CD4-positive, alpha-beta memory T cell (primary cell): ENCODE data around the gene TRRAP. TPM values are rescaled to one million over a fixed set of nuclear protein-coding genes. Genes with fewer than 3 reads are reported as not detected.

Experiments
- CTCF ChIA-PET: fragments of 350-600 bp; sonication (Branson Sonifier 250); formaldehyde crosslinking; loops from one replicate; lab custom pipeline; 2021; ENCODE audit warnings: inconsistent platforms; ENCODE audit not compliant: partially characterized antibody; lab: Charles Lee
- POLR2A ChIA-PET: fragments of 350-600 bp; sonication (Branson Sonifier 250); formaldehyde crosslinking; loops from one replicate; lab custom pipeline; 2021; ENCODE audit not compliant: partially characterized antibody; lab: Charles Lee
- DNase-seq, 5 donors: peaks; one replicate each; pipeline versions ENCODE4 v3.0.0 to v3.0.0-alpha.2; 2020 to 2022; ENCODE audit warnings: mixed read lengths in 1 of 5
- H3K27ac ChIP-seq: one replicate; pipeline ENCODE4 v1.7.0; 2013; ENCODE audit warnings: low read depth, low read length
- H3K27me3 ChIP-seq: 2 replicates; pipeline ENCODE4 v1.7.0; 2013; ENCODE audit warnings: mild to moderate bottlenecking, low read length, moderate library complexity; ENCODE audit not compliant: insufficient read depth
- H3K36me3 ChIP-seq: 2 replicates; pipeline ENCODE4 v1.7.0; 2013; ENCODE audit warnings: mild to moderate bottlenecking, low read length, moderate library complexity; ENCODE audit not compliant: insufficient read depth
- H3K4me1 ChIP-seq: 2 replicates; pipeline ENCODE4 v1.7.0; 2013; ENCODE audit warnings: mild to moderate bottlenecking, low read length, moderate library complexity; ENCODE audit not compliant: insufficient read depth
- H3K4me3 ChIP-seq, 2 donors: one replicate each; pipeline ENCODE4 v1.7.0; 2013; ENCODE audit warnings: low read length in 2 of 2, mild to moderate bottlenecking in 1 of 2
- H3K9me3 ChIP-seq, 2 donors: one replicate each; pipeline ENCODE4 v1.7.0; 2013; ENCODE audit warnings: low read length in 2 of 2, control low read depth in 1 of 2; ENCODE audit not compliant: control insufficient read depth in 1 of 2
- H3K27ac Mint-ChIP-seq, 7 donors: one replicate each; pipeline ENCODE4 v1.8.0; 2020 to 2021; ENCODE audit warnings: mixed read lengths in 7 of 7, mild to moderate bottlenecking in 6 of 7, inconsistent platforms in 3 of 7, moderate library complexity in 3 of 7
- H3K27me3 Mint-ChIP-seq, 2 donors: one replicate each; pipeline ENCODE4 v1.8.0; 2020 to 2021; ENCODE audit warnings: mixed read lengths in 2 of 2
- H3K36me3 Mint-ChIP-seq, 2 donors: one replicate each; pipeline ENCODE4 v1.8.0; 2020 to 2021; ENCODE audit warnings: mixed read lengths in 2 of 2, inconsistent platforms in 1 of 2, mild to moderate bottlenecking in 1 of 2
- H3K4me1 Mint-ChIP-seq, 4 donors: one replicate each; pipeline ENCODE4 v1.8.0; 2020 to 2021; ENCODE audit warnings: mixed read lengths in 4 of 4, mild to moderate bottlenecking in 1 of 4
- H3K4me3 Mint-ChIP-seq, 8 donors: one replicate each; pipeline ENCODE4 v1.8.0; 2020 to 2021; ENCODE audit warnings: mixed read lengths in 8 of 8, mild to moderate bottlenecking in 7 of 8, moderate library complexity in 6 of 8, inconsistent platforms in 3 of 8
- H3K9me3 Mint-ChIP-seq, 8 donors: one replicate each; pipeline ENCODE4 v1.8.0; 2020 to 2021; ENCODE audit warnings: mixed read lengths in 8 of 8, mild to moderate bottlenecking in 5 of 8, inconsistent platforms in 3 of 8, moderate library complexity in 1 of 8
- intact Hi-C: fragments of 100-400 bp; cut with micrococcal nuclease; formaldehyde crosslinking; loops from one replicate; pipeline ENCODE4 v1.15.1; 2023
- polyA plus RNA-seq, 2 donors: library from polyadenylated mRNA; unstranded; fragments of 300-500 nt; fragmentation: Illumina TruSeq; gene quantifications; one replicate each; pipeline ENCODE4 v1.2.3, GENCODE V29; 2021
- total RNA-seq, 2 experiments: library from RNA; stranded (reverse); gene quantifications; one replicate each; pipeline ENCODE4 v1.2.3, GENCODE V29; 2021

Gene TRRAP
- total and polyA plus RNA-seq, 4 experiments from 2014 or later = 0.42 to 89.9 (median 46.0) TPM

DNA sequence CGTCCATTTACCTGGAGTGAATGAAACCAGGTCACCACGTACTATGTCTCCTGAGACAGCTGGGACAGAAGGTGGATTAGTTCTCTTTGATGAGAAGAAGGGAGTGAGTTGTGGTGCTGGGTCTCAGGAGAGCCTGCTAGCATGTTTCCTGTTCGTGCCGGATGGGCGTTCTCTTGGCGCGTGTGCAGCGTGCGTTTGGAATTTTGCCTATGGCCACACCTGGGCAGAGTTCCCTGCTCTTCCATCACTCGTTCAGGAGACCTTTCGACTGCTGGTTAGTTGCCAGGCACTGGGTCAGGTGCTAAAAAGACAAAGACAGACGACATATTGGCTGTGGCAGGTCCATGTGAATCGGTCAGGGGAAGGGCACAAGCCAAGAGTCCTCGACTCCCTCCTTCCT, 90.3 kb downstream of the TRRAP start:
- no peaks in the 10 kb centered on the region for H3K27me3 ChIP-seq
- peaks cover 73 to 88% of the 10 kb centered on the region in 2 donors for H3K36me3 Mint-ChIP-seq
- POLR2A ChIA-PET = no interaction called here

DNA sequence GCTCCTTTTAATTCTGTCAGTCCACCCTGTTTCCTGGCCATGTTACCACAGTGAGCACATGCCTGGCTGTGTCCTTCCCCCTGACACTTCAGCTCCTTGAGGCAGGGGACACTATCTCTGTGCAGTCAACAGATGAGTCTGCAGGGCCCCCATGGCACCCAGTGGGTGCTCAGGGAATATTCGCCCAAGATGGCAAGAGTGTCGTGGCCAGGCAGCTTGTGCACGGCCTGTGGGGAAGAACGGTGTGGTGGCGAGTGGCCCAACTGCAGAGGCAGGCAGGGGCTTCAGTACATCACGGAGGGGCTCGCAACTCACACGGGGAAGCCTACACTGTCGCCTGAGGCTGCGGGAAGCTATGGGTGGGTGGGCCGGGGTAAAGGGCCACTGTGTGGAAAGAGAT, 91.1 kb downstream of the TRRAP start:
- POLR2A ChIA-PET = no interaction called here
- Mint-ChIP-seq H3K27me3 (no peaks in the 10 kb centered on the region), H3K36me3 (peaks cover 81 to 91% of the 10 kb centered on the region in 2 donors), H3K9me3 (no peaks in the 10 kb centered on the region), H3K27ac (peak overlapping the region in 2 of 7 donors; percentile 36 to 61), H3K4me3 (no peak overlapping the region), H3K4me1 (peaks cover 0 to 3% (median 0%) of the 10 kb centered on the region in 4 donors)
- H3K27ac ChIP-seq = no peak overlapping the region
- CTCF ChIA-PET = no interaction called here
- H3K27me3 ChIP-seq = no peaks in the 10 kb centered on the region
- no peaks in the 10 kb centered on the region for H3K4me1 ChIP-seq
- intact Hi-C loops = no loop called here
- DNase-seq = no peak
- H3K4me3 ChIP-seq = no peak overlapping the region
- no peaks in the 10 kb centered on the region for H3K9me3 ChIP-seq
- H3K36me3 ChIP-seq = peaks cover 86% of the 10 kb centered on the region

More for the DNA sequence above, 90.3 kb downstream of the TRRAP start:
- Histone ChIP-seq H3K4me3 (no peak overlapping the region), H3K4me1 (no peaks in the 10 kb centered on the region), H3K9me3 (no peaks in the 10 kb centered on the region), H3K27ac (no peak overlapping the region), H3K36me3 (peaks cover 83% of the 10 kb centered on the region)
- Mint-ChIP-seq H3K4me1 (peaks cover 0 to 3% (median 0%) of the 10 kb centered on the region in 4 donors), H3K27ac (no peak overlapping the region), H3K27me3 (no peaks in the 10 kb centered on the region), H3K4me3 (no peak overlapping the region), H3K9me3 (no peaks in the 10 kb centered on the region)
- intact Hi-C loops = no loop called here
- CTCF ChIA-PET = no interaction called here
- no peak for DNase-seq

DNA sequence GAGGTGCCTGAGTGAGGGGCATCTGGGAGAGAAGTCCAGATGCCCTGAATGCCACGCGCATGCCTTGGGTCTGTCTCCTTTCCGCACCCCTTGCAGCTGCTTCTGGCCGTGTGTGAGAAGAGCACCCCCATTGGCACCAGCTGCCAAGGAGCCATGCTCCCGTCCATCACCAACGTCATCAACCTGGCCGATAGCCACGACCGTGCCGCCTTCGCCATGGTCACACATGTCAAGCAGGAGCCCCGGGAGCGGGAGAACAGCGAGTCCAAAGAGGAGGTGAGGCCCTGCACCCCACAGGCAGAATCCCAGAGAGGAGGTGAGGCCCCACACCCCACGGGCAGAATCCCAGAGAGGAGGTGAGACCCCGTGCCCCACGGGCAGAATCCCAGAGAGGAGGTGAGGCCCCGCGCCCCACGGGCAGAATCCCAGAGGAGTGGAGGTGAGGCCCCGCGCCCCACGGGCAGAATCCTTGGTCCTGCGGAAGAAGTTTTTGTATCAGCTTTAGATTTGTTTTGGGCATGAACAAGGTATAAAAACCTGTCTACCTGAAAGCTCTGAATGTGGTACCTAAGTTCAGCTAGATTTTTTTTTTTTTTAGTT, 91.8 kb downstream of the TRRAP start:
- no peak overlapping the region for H3K27ac ChIP-seq
- CTCF ChIA-PET = no interaction called here
- Mint-ChIP-seq H3K9me3 (no peaks in the 10 kb centered on the region), H3K4me1 (peaks cover 0 to 3% (median 0%) of the 10 kb centered on the region in 4 donors), H3K36me3 (peaks cover 77 to 92% of the 10 kb centered on the region in 2 donors), H3K27ac (no peak overlapping the region), H3K27me3 (no peaks in the 10 kb centered on the region), H3K4me3 (no peak overlapping the region)
- no peaks in the 10 kb centered on the region for H3K27me3 ChIP-seq
- H3K4me1 ChIP-seq = no peaks in the 10 kb centered on the region
- DNase-seq = no peak
- POLR2A ChIA-PET = no interaction called here
- H3K9me3 ChIP-seq = no peaks in the 10 kb centered on the region
- H3K36me3 ChIP-seq = peaks cover 85% of the 10 kb centered on the region
- intact Hi-C loops = no loop called here
- H3K4me3 ChIP-seq = no peak overlapping the region

DNA sequence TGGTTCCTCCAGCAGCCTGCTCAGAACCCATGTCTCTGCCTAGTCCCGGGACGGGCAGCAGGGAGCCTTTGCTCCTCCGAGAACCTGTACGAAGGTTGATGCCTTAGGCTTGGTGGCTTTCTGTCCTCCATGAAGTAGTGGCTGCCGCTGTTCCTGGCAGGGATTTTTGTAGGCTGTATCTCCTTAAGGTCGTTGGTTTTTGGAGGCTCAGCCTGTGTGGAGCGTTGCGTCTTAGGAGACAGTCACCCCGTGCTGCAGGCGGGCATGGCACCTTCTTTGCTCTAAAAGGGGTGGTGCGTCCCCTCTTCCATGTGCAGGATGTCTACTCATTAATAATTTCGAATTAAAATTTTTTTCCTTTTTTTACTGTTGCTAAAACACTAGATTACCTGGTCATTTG, 92.5 kb downstream of the TRRAP start:
- Histone ChIP-seq H3K4me3 (no peak overlapping the region), H3K27ac (no peak overlapping the region), H3K27me3 (no peaks in the 10 kb centered on the region), H3K36me3 (peaks cover 84% of the 10 kb centered on the region), H3K4me1 (no peaks in the 10 kb centered on the region), H3K9me3 (no peaks in the 10 kb centered on the region)
- no peak overlapping the region for H3K4me3 Mint-ChIP-seq
- ChIA-PET POLR2A (no interaction called here), CTCF (no interaction called here)
- H3K27me3 Mint-ChIP-seq = no peaks in the 10 kb centered on the region
- DNase-seq = no peak
- no peaks in the 10 kb centered on the region for H3K9me3 Mint-ChIP-seq
- intact Hi-C loops = no loop called here
- H3K27ac Mint-ChIP-seq = peak overlapping the region in 1 of 7 donors; percentile 55
- H3K4me1 Mint-ChIP-seq = peaks cover 0 to 5% (median 0%) of the 10 kb centered on the region in 4 donors
- H3K36me3 Mint-ChIP-seq = peaks cover 78 to 92% of the 10 kb centered on the region in 2 donors

DNA sequence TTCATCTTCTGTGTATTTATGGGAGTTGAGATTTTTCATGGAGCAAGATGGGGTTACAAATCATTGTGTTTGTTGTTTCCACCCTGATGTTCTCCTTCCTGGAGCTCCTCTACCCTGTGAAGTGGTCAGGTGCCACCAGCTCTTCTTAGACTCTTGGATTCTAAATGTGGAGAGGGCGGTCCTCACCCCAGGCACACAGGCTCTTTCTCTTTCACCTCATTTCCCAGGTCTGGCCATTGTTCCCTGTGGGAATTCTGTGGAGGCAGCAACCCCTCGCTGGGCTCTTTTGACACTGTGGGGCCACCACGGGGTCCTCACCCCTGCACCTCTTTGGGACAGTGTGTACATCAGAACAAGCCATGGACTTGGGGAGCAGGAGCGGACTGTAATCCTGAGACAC, 95.9 kb downstream of the TRRAP start:
- Mint-ChIP-seq H3K4me1 (peaks cover 0 to 4% (median 0%) of the 10 kb centered on the region in 4 donors), H3K36me3 (peaks cover 74 to 92% of the 10 kb centered on the region in 2 donors), H3K4me3 (no peak overlapping the region), H3K9me3 (no peaks in the 10 kb centered on the region), H3K27me3 (no peaks in the 10 kb centered on the region), H3K27ac (peak overlapping the region in 4 of 7 donors; percentile 3 to 75 (median 40))
- intact Hi-C loops = no loop called here
- Histone ChIP-seq H3K27me3 (no peaks in the 10 kb centered on the region), H3K4me3 (no peak overlapping the region), H3K36me3 (peaks cover 93% of the 10 kb centered on the region), H3K4me1 (no peaks in the 10 kb centered on the region), H3K27ac (no peak overlapping the region), H3K9me3 (no peaks in the 10 kb centered on the region)
- DNase-seq = no peak
- ChIA-PET CTCF (no interaction called here), POLR2A (no interaction called here)

DNA sequence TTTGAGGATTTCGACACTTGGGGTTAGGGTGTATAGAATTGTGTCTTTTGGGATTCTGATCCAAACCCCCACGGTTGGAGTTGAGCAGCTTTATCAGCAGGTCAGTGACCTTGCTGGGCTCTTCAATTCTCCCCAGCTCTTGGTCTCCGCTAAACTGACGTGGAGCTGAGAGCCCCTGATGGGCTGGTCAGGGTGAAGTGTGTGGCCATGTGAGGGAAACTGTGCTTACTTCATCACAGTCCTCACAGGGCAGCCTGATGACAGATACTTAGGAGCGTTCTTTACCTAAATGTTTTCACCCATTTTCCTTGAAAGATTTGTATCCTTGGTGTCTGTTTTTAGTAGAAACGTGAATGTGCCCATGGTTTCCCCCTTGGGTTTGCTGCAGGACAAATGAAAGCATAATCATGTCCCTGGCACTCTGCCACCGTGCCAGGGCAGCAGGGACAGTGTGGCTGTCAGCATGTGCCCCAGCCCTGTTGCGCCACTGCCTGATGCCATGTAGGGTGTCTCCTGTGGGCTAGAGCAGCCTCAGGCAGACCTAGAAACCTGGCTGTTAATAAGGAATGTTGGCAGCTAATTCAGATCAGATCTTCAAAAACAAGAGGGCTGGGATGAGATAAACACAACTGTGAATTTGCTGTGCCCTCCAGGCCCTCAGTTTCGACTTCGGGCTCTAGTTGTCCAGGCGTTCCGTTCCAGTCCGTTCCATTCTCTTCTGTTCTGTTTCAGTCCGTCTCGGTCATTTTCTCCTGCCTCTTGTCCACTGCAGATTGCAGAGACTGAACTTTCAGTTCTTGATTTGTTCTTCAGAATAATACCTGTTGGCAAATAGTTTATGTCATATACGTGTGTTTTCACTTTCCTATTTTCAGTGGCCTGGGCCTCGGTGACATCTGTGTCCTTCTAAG, 96.8 kb downstream of the TRRAP start:
- intact Hi-C loops = no loop called here
- H3K27ac ChIP-seq = no peak overlapping the region
- Mint-ChIP-seq H3K9me3 (no peaks in the 10 kb centered on the region), H3K27ac (no peak overlapping the region), H3K27me3 (no peaks in the 10 kb centered on the region), H3K4me1 (peaks cover 0 to 4% (median 0%) of the 10 kb centered on the region in 4 donors), H3K36me3 (peaks cover 75 to 93% of the 10 kb centered on the region in 2 donors), H3K4me3 (no peak overlapping the region)
- no peak overlapping the region for H3K4me3 ChIP-seq
- H3K9me3 ChIP-seq = no peaks in the 10 kb centered on the region
- H3K27me3 ChIP-seq = no peaks in the 10 kb centered on the region
- no peak for DNase-seq
- POLR2A ChIA-PET = no interaction called here
- CTCF ChIA-PET = no interaction called here
- no peaks in the 10 kb centered on the region for H3K4me1 ChIP-seq
- peaks cover 97% of the 10 kb centered on the region for H3K36me3 ChIP-seq

DNA sequence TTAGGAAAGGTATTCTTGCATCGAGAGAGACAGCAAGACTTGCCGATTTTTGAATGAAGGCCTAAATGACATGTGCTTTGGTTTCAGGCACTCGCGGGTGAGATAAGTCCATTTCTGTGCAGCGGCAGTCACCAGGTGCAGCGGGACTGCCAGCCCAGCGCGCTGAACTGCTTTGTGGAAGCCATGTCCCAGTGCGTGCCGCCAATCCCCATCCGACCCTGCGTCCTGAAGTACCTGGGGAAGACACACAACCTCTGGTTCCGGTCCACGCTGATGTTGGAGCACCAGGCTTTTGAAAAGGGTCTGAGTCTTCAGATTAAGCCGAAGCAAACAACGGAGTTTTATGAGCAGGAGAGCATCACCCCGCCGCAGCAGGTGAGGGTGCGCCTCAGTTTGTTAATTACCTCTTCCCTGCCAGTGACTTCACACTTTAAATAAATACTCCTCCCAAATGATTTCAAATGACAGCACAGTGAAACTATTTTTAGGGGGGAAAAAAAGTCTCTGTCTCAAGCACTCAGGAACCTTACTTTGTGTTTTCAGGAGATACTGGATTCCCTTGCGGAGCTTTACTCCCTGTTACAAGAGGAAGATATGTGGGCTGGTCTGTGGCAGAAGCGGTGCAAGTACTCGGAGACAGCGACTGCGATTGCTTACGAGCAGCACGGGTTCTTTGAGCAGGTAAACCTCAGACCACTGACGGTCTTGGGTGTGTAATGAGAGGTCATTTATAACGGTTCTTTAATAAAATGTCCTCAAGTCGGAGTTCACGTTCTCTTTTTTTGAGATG, 98.3 kb downstream of the TRRAP start:
- peaks cover 96% of the 10 kb centered on the region for H3K36me3 ChIP-seq

More for the DNA sequence above, 98.3 kb downstream of the TRRAP start:
- POLR2A ChIA-PET = no interaction called here
- Mint-ChIP-seq H3K4me3 (no peak overlapping the region), H3K27ac (peak overlapping the region in 2 of 7 donors; percentile 10 to 53), H3K36me3 (peaks cover 74 to 93% of the 10 kb centered on the region in 2 donors), H3K27me3 (no peaks in the 10 kb centered on the region), H3K9me3 (no peaks in the 10 kb centered on the region), H3K4me1 (peaks cover 0 to 4% (median 0%) of the 10 kb centered on the region in 4 donors)
- CTCF ChIA-PET = no interaction called here
- intact Hi-C loops = no loop called here
- no peak overlapping the region for H3K27ac ChIP-seq
- H3K27me3 ChIP-seq = no peaks in the 10 kb centered on the region
- no peak for DNase-seq
- no peaks in the 10 kb centered on the region for H3K4me1 ChIP-seq
- no peaks in the 10 kb centered on the region for H3K9me3 ChIP-seq
- no peak overlapping the region for H3K4me3 ChIP-seq
